ENCODE results near the gene BRSK2. TPM values are rescaled to one million over a fixed set of nuclear protein-coding genes. Genes with fewer than 3 reads are reported as not detected.
"Not testable (repeated sequence)": the region's sequence is repeated elsewhere in the genome, so short reads cannot be mapped to it uniquely, and the experiment has no call there.

Gene BRSK2
- total RNA-seq, result 1 to 10 TPM in 1 of 3 donors, under 1 TPM in 2; 0.58 to 4.3 (median 0.60) TPM
- long read RNA-seq, donor 1, partial matches to known transcripts, result 0 of 7 reads
- long read RNA-seq, donor 1, other reads (novel, unspliced or antisense), result 7 of 7 reads
- long read RNA-seq, donor 2, result 0 reads

- H3K9me3 ChIP-seq, result no peaks in the 10 kb centered on the region
- H3K36me3 ChIP-seq (ENCODE audit: low read depth), result no peaks in the 10 kb centered on the region
- H3K4me1 ChIP-seq (ENCODE audit: low read depth), result peaks cover 10% of the 10 kb centered on the region
- intact Hi-C loops (cut with DNase I, micrococcal nuclease), result no loop called here
- TF ChIP-seq CTCF (IDR thresholded peaks at IDR 0.05), result no peak
- DNase-seq (peak in 1 of 3 donors; percentile 49), ATAC-seq (no peak)
- H3K4me3 ChIP-seq, result no peak within 1 kb of the TSS
Observed at GRCh38 chr11:1389932-1390568, at the start of gene BRSK2. Gene BRSK2, plus strand, starts transcription at chr11:1389934. Its CDS starts 351 bp downstream, at chr11:1390285.

- DNase-seq, result no peak
- no peak for TF ChIP-seq CTCF (IDR thresholded peaks at IDR 0.05)
- H3K9me3 ChIP-seq, result no peaks in the 10 kb centered on the region
- no peak for ATAC-seq
- H3K4me3 ChIP-seq, result no peak overlapping the region
- intact Hi-C loops (cut with DNase I, micrococcal nuclease), result no loop called here
- no peaks in the 10 kb centered on the region for H3K36me3 ChIP-seq (ENCODE audit: low read depth)
- H3K4me1 ChIP-seq (ENCODE audit: low read depth), result peaks cover 11% of the 10 kb centered on the region
Observed at GRCh38 chr11:1340111-1340510, 49.6 kb upstream of the BRSK2 start.

- intact Hi-C loops (cut with DNase I, micrococcal nuclease), result not testable (repeated sequence)
Observed at GRCh38 chr11:1341226-1341625, 48.5 kb upstream of the BRSK2 start.

GRCh38 chr11:1341928-1342524 is 47.7 kb upstream of the BRSK2 start:
- intact Hi-C loops (cut with DNase I, micrococcal nuclease), result no loop called here
- ATAC-seq (no peak), DNase-seq (no peak)
- no peaks in the 10 kb centered on the region for H3K4me1 ChIP-seq (ENCODE audit: low read depth)
- H3K9me3 ChIP-seq, result no peaks in the 10 kb centered on the region
- H3K36me3 ChIP-seq (ENCODE audit: low read depth), result no peaks in the 10 kb centered on the region
- no peak overlapping the region for H3K4me3 ChIP-seq
- TF ChIP-seq CTCF (IDR thresholded peaks at IDR 0.05), result no peak

More at GRCh38 chr11:1341226-1341625, 48.5 kb upstream of the BRSK2 start:
- H3K4me3 ChIP-seq; H3K4me1 ChIP-seq (ENCODE audit: low read depth); ATAC-seq; H3K9me3 ChIP-seq; H3K36me3 ChIP-seq (ENCODE audit: low read depth); DNase-seq: not testable (repeated sequence)

GRCh38 chr11:1342946-1343345 is 46.8 kb upstream of the BRSK2 start:
- no peak for ATAC-seq
- no peak for DNase-seq
- H3K4me1 ChIP-seq (ENCODE audit: low read depth), result no peaks in the 10 kb centered on the region

More at GRCh38 chr11:1342946-1343345, 46.8 kb upstream of the BRSK2 start:
- no peak for TF ChIP-seq CTCF (IDR thresholded peaks at IDR 0.05)
- Histone ChIP-seq H3K9me3 (no peaks in the 10 kb centered on the region), H3K36me3 (ENCODE audit: low read depth) (no peaks in the 10 kb centered on the region), H3K4me3 (no peak overlapping the region)
- intact Hi-C loops (cut with DNase I, micrococcal nuclease), result no loop called here
